IMR-90 (cell line): ENCODE data around the gene CPD. TPM values are rescaled to one million over a fixed set of nuclear protein-coding genes. Genes with fewer than 3 reads are reported as not detected.
A peak's percentile ranks its signal among the peaks of the same experiment; 100 is the strongest.

ENCODE experiments used
- ATAC-seq: fragments of 200-7000 bp; cut with Tn5 transposase; 2 replicates; pipeline ENCODE4 v1.9.1; 2020; ENCODE audit warnings: low read depth, mild to moderate bottlenecking, moderate library complexity
- BruUV-seq: library from RNA; stranded (reverse); fragments of 400-500 nt; replicated peaks from 2 replicates; lab custom pipeline; 2021; lab: Mats Ljungman, UMichigan
- CTCF ChIA-PET: fragments of 300-600 bp; formaldehyde crosslinking; extraction: SDS; loops from one replicate; lab custom pipeline; 2021; ENCODE audit warnings: antibody characterized with exemption; lab: Yijun Ruan, JAX
- POLR2A ChIA-PET: fragments of 300-600 bp; sonication (Branson Sonifier 250); formaldehyde crosslinking; loops from one replicate; lab custom pipeline; 2022; ENCODE audit warnings: antibody characterized with exemption; ENCODE audit not compliant: unreplicated experiment; lab: Charles Lee
- DNase-seq: peaks from one replicate; pipeline ENCODE4 v3.0.0; 2013
- H2AFZ ChIP-seq: replicated peaks from 2 replicates; pipeline ENCODE3; 2013; ENCODE audit warnings: low read length, mild to moderate bottlenecking; ENCODE audit not compliant: poor library complexity
- H2AK5ac ChIP-seq: 2 replicates; pipeline ENCODE4 v1.6.1; 2013; ENCODE audit warnings: low read depth, low read length, inconsistent platforms
- H2AK9ac ChIP-seq: replicated peaks from 2 replicates; pipeline ENCODE3; 2013; ENCODE audit warnings: mild to moderate bottlenecking, low read depth, low read length, moderate library complexity; ENCODE audit not compliant: poor library complexity
- H2BK120ac ChIP-seq: 2 replicates; pipeline ENCODE4 v1.6.1; 2013; ENCODE audit warnings: low read depth, low read length, inconsistent platforms
- H2BK15ac ChIP-seq: 3 replicates; pipeline ENCODE4 v1.6.1; 2013; ENCODE audit warnings: low read depth, low read length, inconsistent platforms
- H2BK20ac ChIP-seq: 2 replicates; pipeline ENCODE4 v1.6.1; 2013; ENCODE audit warnings: low read depth, mild to moderate bottlenecking, inconsistent platforms, low read length, moderate library complexity
- H2BK5ac ChIP-seq: 2 replicates; pipeline ENCODE4 v1.6.1; 2013; ENCODE audit warnings: mild to moderate bottlenecking, low read depth, low read length, inconsistent platforms; ENCODE audit not compliant: poor library complexity, severe bottlenecking
- H3K14ac ChIP-seq: replicated peaks from 2 replicates; pipeline ENCODE4 v1.6.1; 2013; ENCODE audit warnings: low read depth, low read length, inconsistent platforms
- H3K18ac ChIP-seq: 2 replicates; pipeline ENCODE4 v1.6.1; 2013; ENCODE audit warnings: low read depth, low read length, control low read depth
- H3K23ac ChIP-seq: 2 replicates; pipeline ENCODE4 v1.6.1; 2013; ENCODE audit warnings: low read depth, low read length, inconsistent platforms
- H3K27ac ChIP-seq: 2 replicates; pipeline ENCODE4 v1.5.1; 2013; ENCODE audit warnings: mild to moderate bottlenecking, control low read depth, low read length; ENCODE audit not compliant: insufficient read depth
- H3K27me3 ChIP-seq: 2 replicates; pipeline ENCODE4 v1.6.1; 2013; ENCODE audit warnings: low read length; ENCODE audit not compliant: control insufficient read depth, insufficient read depth
- H3K36me3 ChIP-seq: 2 replicates; pipeline ENCODE4 v1.6.1; 2013; ENCODE audit warnings: low read length, mixed read lengths; ENCODE audit not compliant: control insufficient read depth, insufficient read depth
- H3K4ac ChIP-seq: 2 replicates; pipeline ENCODE4 v1.6.1; 2013; ENCODE audit warnings: low read depth, low read length, inconsistent platforms
- H3K4me1 ChIP-seq: 2 replicates; pipeline ENCODE4 v1.6.1; 2013; ENCODE audit warnings: low read length, mixed read lengths; ENCODE audit not compliant: control insufficient read depth, insufficient read depth
- H3K4me2 ChIP-seq: 2 replicates; pipeline ENCODE4 v1.6.1; 2013; ENCODE audit warnings: low read depth, mild to moderate bottlenecking, control low read depth, low read length, moderate library complexity
- H3K4me3 ChIP-seq: 2 replicates; pipeline ENCODE4 v1.5.1; 2013; ENCODE audit warnings: low read depth, mild to moderate bottlenecking, control low read depth, low read length, moderate library complexity; ENCODE audit not compliant: insufficient read depth
- H3K56ac ChIP-seq: 2 replicates; pipeline ENCODE4 v1.6.1; 2013; ENCODE audit warnings: low read length, inconsistent platforms; ENCODE audit not compliant: insufficient read depth; ENCODE audit errors: extremely low read depth
- H3K79me1 ChIP-seq, 2 experiments: 2 replicates each; pipeline ENCODE4 v1.6.1; 2013; ENCODE audit warnings: low read length in 2 of 2, inconsistent platforms in 1 of 2, low read depth in 1 of 2
- H3K9ac ChIP-seq: 2 replicates; pipeline ENCODE4 v1.6.1; 2013; ENCODE audit warnings: low read depth, low read length, control low read depth
- H3K9me1 ChIP-seq: 2 replicates; pipeline ENCODE4 v1.6.1; 2013; ENCODE audit warnings: low read length, inconsistent platforms; ENCODE audit not compliant: insufficient read depth
- H3K9me3 ChIP-seq: 2 replicates; pipeline ENCODE4 v1.6.1; 2013; ENCODE audit warnings: low read length; ENCODE audit not compliant: control insufficient read depth, insufficient read depth
- H4K20me1 ChIP-seq: 2 replicates; pipeline ENCODE4 v1.6.1; 2013; ENCODE audit warnings: low read length, inconsistent platforms; ENCODE audit not compliant: insufficient read depth
- H4K5ac ChIP-seq: 2 replicates; pipeline ENCODE4 v1.6.1; 2013; ENCODE audit warnings: mild to moderate bottlenecking, low read depth, low read length, control low read depth
- H4K8ac ChIP-seq, 2 experiments: 2 replicates each; pipeline ENCODE4 v1.6.1; 2013; ENCODE audit warnings: low read depth in 2 of 2, low read length in 2 of 2, control low read depth in 1 of 2, inconsistent platforms in 1 of 2
- H4K91ac ChIP-seq: 2 replicates; pipeline ENCODE4 v1.6.1; 2013; ENCODE audit warnings: low read depth, low read length, inconsistent platforms; ENCODE audit not compliant: insufficient read depth
- CEBPB ChIP-seq: IDR thresholded peaks from 2 replicates; pipeline ENCODE4 v1.6.1; 2012; ENCODE audit warnings: low read depth, low read length, improper control_type of control experiment
- MAZ ChIP-seq: IDR thresholded peaks from 2 replicates; pipeline ENCODE4 v1.6.1; 2012; ENCODE audit warnings: low read depth, mild to moderate bottlenecking, low read length, improper control_type of control experiment, moderate library complexity, borderline replicate concordance
- SMC3 ChIP-seq: fragments of 150-350 bp; IDR thresholded peaks from 2 replicates; pipeline ENCODE4 v1.6.1; 2016; ENCODE audit warnings: low read depth, mild to moderate bottlenecking, antibody characterized with exemption, low read length, moderate library complexity
- WGBS, 2 experiments: methylation state at CpG; one replicate each; pipeline versions ENCODE4 v1.1.5 to v1.1.7; 2013; ENCODE audit warnings: missing lambda C conversion rate in 2 of 2; ENCODE audit not compliant: insufficient read length in 1 of 2; ENCODE audit errors: extremely low coverage in 2 of 2; 5-methylcytosine and 5-hydroxymethylcytosine counted together
- dilution Hi-C: fragments of 300-500 bp; cut with HindIII; formaldehyde crosslinking; loops from one replicate; pipeline ENCODE4 v1.14.3; 2018; ENCODE audit warnings: low sequenced_read_pairs; ENCODE audit not compliant: unreplicated experiment
- in situ Hi-C: fragments of 300-500 bp; cut with MboI; formaldehyde crosslinking; loops from 3 replicates; pipeline ENCODE4 v1.14.3; 2019; ENCODE audit warnings: low sequenced_read_pairs, inconsistent platforms, mixed read lengths
- intact Hi-C: fragments of 100-400 bp; cut with micrococcal nuclease; formaldehyde crosslinking; loops from 2 replicates; pipeline ENCODE4 v1.10.0; 2022
- polyA plus RNA-seq, 3 experiments: library from polyadenylated mRNA; depleted of rRNA; stranded (reverse); fragments of >200 nt; gene quantifications; 2 replicates each; pipeline ENCODE4 v1.2.3, GENCODE V29; 2012; ENCODE audit warnings: low replicate concordance in 1 of 3
- total RNA-seq: library from RNA; depleted of rRNA; stranded (reverse); fragments of >200 nt; gene quantifications from 2 replicates; pipeline ENCODE4 v1.2.3, GENCODE V29; 2012

Gene CPD
- total and polyA plus RNA-seq, 2 of the 4 experiments (the other 2 are of a cell fraction), result 23.4 to 94.5 TPM

- no peaks in the 10 kb centered on the region for H4K20me1 ChIP-seq
- H3K9me3 ChIP-seq, result no peaks in the 10 kb centered on the region
- H2BK15ac ChIP-seq, result no peak overlapping the region
- H2BK5ac ChIP-seq, result no peak overlapping the region
- no peak overlapping the region for H4K91ac ChIP-seq
- in situ Hi-C loops, result no loop called here
- H3K4me2 ChIP-seq, result no peak overlapping the region
- H2AFZ ChIP-seq, result no peak overlapping the region
- H3K56ac ChIP-seq, result no peak overlapping the region
- ATAC-seq (peak; percentile 79), DNase-seq (peak; percentile 33)
- intact Hi-C loops, result no loop called here
- dilution Hi-C loops, result no loop called here
- H3K14ac ChIP-seq, result no peak overlapping the region
- CTCF ChIA-PET, result no interaction called here
- H3K27ac ChIP-seq, result no peak overlapping the region
- H3K9ac ChIP-seq, result no peak overlapping the region
- peaks cover 10 to 22% of the 10 kb centered on the region in 2 experiments; a peak in 3 of 4 replicates for H3K79me1 ChIP-seq
- H2BK120ac ChIP-seq, result no peak overlapping the region
- H3K4ac ChIP-seq, result no peak overlapping the region
- no peak overlapping the region for H3K23ac ChIP-seq
- 100% methylated on average over 2 of the region's 12 CpGs; no CpG with 5 or more reads in 1 of the 2 experiments for WGBS, 2 experiments
- no peaks in the 10 kb centered on the region; the same call in 1 of the 2 replicates for H3K9me1 ChIP-seq
- H2AK5ac ChIP-seq, result 0 out of 2 replicates have a peak overlapping the region, but pooled peaks have one; percentile 15
- H2BK20ac ChIP-seq, result no peak overlapping the region
- H3K4me3 ChIP-seq, result no peak overlapping the region
- no TSS peak for BruUV-seq
- H3K4me1 ChIP-seq, result no peaks in the 10 kb centered on the region; the same call in 1 of the 2 replicates
- no peak overlapping the region for H3K18ac ChIP-seq
- peaks cover 8% of the 10 kb centered on the region for H3K36me3 ChIP-seq
- H4K5ac ChIP-seq, result no peak overlapping the region
- no peak overlapping the region for H4K8ac ChIP-seq
- TF ChIP-seq CEBPB (peak; percentile 69), SMC3 (no peak), MAZ (no peak)
- H2AK9ac ChIP-seq, result no peak overlapping the region
- POLR2A ChIA-PET, result interaction anchor here (0.6 kb wide), 1 partner anchor 1158 kb away, joined by 6 read pairs; no protein-coding TSS in a partner anchor
- no peaks in the 10 kb centered on the region for H3K27me3 ChIP-seq
These were observed 71.6 kb downstream of the CPD start for GRCh38 chr17:30450125-30451027.
